ENCODE data around the gene IKZF2. TPM values are rescaled to one million over a fixed set of nuclear protein-coding genes. Genes with fewer than 3 reads are reported as not detected.

Gene IKZF2
- total RNA-seq, 1 experiment from 2014 or later, result 0.44 TPM

DNA sequence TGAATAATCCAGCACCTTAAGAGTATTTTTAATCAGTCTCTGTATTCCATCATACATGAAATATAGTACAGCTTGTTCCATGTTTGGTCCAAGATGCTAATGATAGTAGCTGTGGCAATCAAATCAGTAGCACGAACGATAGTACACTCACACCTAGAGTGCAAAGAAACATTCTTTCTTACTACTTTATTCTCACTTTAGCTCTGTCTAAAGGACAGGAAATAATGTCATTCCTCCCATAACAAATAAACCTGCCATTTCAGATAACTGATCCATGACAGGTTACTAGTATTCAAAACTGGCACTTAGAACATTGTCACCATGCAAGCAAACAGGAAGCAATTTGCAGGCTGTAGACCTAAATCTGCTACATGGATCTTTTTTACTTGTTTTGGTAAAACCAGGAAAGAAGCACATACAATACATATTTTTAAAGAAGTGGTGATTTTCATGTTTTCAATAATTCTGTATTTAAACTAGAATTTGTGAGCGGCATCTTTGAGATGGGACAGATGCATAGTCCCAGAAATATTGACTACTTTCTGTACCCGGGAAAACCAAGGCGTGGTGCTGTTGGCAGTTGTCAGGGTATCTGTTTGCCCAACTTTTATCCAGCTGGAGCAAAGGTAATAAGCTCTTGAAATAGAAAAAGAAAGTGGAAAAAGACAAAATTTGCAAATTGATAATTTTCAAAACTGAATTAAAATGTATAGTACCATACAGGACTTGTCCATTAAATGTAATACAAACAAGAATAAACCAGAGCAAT is 49.5 kb downstream of the IKZF2 start:
- no TSS peak for BruUV-seq (replicated peaks)
- in situ Hi-C loops (cut with HindIII; ENCODE audit: low pct_unique_long_range_greater_than_20kb, low sequenced_read_pairs) (no loop called here), intact Hi-C loops (cut with micrococcal nuclease; ENCODE audit: unreplicated experiment) (no loop called here)
- no peaks in the 10 kb centered on the region for H3K9me3 ChIP-seq (ENCODE audit: control insufficient read depth, insufficient read depth, low read depth, low read length)
- DNase-seq (ENCODE audit: low read depth, low spot score), result no peak
- H3K36me3 ChIP-seq (ENCODE audit: control insufficient read depth, insufficient read depth, low read length), result no peaks in the 10 kb centered on the region; the same call in 1 of the 2 replicates
- H3K4me3 ChIP-seq (ENCODE audit: low read depth in 2 of 2, low read length in 2 of 2), result no peak overlapping the region
- no peak overlapping the region for H3K27ac ChIP-seq (ENCODE audit: low read length)
- ChIA-PET POLR2A (no interaction called here), CTCF (no interaction called here)
- ATAC-seq, result no peak
- H3K27me3 ChIP-seq (ENCODE audit: control insufficient read depth, insufficient read depth, low read length), result no peaks in the 10 kb centered on the region
- H3K4me1 ChIP-seq (ENCODE audit: control insufficient read depth, insufficient read depth, low read length), result no peaks in the 10 kb centered on the region
- no peak for TF ChIP-seq POLR2AphosphoS5 (IDR thresholded peaks at IDR 0.05; ENCODE audit: low read depth, low read length)
- TF ChIP-seq, protein P1, sequence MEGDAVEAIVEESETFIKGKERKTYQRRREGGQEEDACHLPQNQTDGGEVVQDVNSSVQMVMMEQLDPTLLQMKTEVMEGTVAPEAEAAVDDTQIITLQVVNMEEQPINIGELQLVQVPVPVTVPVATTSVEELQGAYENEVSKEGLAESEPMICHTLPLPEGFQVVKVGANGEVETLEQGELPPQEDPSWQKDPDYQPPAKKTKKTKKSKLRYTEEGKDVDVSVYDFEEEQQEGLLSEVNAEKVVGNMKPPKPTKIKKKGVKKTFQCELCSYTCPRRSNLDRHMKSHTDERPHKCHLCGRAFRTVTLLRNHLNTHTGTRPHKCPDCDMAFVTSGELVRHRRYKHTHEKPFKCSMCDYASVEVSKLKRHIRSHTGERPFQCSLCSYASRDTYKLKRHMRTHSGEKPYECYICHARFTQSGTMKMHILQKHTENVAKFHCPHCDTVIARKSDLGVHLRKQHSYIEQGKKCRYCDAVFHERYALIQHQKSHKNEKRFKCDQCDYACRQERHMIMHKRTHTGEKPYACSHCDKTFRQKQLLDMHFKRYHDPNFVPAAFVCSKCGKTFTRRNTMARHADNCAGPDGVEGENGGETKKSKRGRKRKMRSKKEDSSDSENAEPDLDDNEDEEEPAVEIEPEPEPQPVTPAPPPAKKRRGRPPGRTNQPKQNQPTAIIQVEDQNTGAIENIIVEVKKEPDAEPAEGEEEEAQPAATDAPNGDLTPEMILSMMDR (IDR thresholded peaks at IDR 0.05), result no peak
- TF ChIP-seq, protein P2, sequence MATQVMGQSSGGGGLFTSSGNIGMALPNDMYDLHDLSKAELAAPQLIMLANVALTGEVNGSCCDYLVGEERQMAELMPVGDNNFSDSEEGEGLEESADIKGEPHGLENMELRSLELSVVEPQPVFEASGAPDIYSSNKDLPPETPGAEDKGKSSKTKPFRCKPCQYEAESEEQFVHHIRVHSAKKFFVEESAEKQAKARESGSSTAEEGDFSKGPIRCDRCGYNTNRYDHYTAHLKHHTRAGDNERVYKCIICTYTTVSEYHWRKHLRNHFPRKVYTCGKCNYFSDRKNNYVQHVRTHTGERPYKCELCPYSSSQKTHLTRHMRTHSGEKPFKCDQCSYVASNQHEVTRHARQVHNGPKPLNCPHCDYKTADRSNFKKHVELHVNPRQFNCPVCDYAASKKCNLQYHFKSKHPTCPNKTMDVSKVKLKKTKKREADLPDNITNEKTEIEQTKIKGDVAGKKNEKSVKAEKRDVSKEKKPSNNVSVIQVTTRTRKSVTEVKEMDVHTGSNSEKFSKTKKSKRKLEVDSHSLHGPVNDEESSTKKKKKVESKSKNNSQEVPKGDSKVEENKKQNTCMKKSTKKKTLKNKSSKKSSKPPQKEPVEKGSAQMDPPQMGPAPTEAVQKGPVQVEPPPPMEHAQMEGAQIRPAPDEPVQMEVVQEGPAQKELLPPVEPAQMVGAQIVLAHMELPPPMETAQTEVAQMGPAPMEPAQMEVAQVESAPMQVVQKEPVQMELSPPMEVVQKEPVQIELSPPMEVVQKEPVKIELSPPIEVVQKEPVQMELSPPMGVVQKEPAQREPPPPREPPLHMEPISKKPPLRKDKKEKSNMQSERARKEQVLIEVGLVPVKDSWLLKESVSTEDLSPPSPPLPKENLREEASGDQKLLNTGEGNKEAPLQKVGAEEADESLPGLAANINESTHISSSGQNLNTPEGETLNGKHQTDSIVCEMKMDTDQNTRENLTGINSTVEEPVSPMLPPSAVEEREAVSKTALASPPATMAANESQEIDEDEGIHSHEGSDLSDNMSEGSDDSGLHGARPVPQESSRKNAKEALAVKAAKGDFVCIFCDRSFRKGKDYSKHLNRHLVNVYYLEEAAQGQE (IDR thresholded peaks at IDR 0.05; ENCODE audit: insufficient read depth in 1 of 2, low read depth in 2 of 2, low read length in 1 of 2), result no peak
- TF ChIP-seq TCF7L2 (IDR thresholded peaks at IDR 0.05; ENCODE audit: low read depth, low read length), result no peak
- TF ChIP-seq SIN3A (IDR thresholded peaks at IDR 0.05; ENCODE audit: borderline replicate concordance, insufficient read depth, low read depth, low read length), result no peak

DNA sequence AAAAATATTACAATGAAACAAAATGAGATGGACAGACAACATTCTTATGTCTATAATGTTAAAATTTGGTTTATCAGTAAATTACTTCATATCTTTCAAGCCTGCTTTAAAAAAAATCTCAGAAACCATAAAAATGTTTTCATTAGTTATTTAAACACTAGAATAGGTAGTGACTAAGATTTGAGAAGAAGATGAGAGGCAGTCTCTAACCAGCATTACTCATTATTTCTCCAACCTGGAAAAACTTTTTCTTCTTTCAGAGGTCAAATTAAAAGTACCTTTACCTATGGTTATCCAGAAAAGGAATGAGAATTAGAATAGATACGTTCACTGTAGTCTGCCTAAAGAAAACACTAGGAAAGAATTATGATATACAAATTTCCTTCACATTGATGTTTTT is 50.3 kb downstream of the IKZF2 start:
- Histone ChIP-seq H3K4me3 (ENCODE audit: low read depth in 2 of 2, low read length in 2 of 2) (no peak overlapping the region), H3K4me1 (ENCODE audit: control insufficient read depth, insufficient read depth, low read length) (no peaks in the 10 kb centered on the region), H3K27ac (ENCODE audit: low read length) (no peak overlapping the region), H3K9me3 (ENCODE audit: control insufficient read depth, insufficient read depth, low read depth, low read length) (no peaks in the 10 kb centered on the region), H3K27me3 (ENCODE audit: control insufficient read depth, insufficient read depth, low read length) (no peaks in the 10 kb centered on the region), H3K36me3 (ENCODE audit: control insufficient read depth, insufficient read depth, low read length) (no peaks in the 10 kb centered on the region; the same call in 1 of the 2 replicates)
- ChIA-PET POLR2A (no interaction called here), CTCF (no interaction called here)
- intact Hi-C loops (cut with micrococcal nuclease; ENCODE audit: unreplicated experiment) (no loop called here), in situ Hi-C loops (cut with HindIII; ENCODE audit: low pct_unique_long_range_greater_than_20kb, low sequenced_read_pairs) (no loop called here)
- DNase-seq (ENCODE audit: low read depth, low spot score) (no peak), ATAC-seq (no peak)
- no TSS peak for BruUV-seq (replicated peaks)
- TF ChIP-seq, protein P1 (IDR thresholded peaks at IDR 0.05), result no peak
- TF ChIP-seq TCF7L2 (IDR thresholded peaks at IDR 0.05; ENCODE audit: low read depth, low read length) (no peak), SIN3A (IDR thresholded peaks at IDR 0.05; ENCODE audit: borderline replicate concordance, insufficient read depth, low read depth, low read length) (no peak), POLR2AphosphoS5 (IDR thresholded peaks at IDR 0.05; ENCODE audit: low read depth, low read length) (no peak)
- TF ChIP-seq, protein P2 (IDR thresholded peaks at IDR 0.05; ENCODE audit: insufficient read depth in 1 of 2, low read depth in 2 of 2, low read length in 1 of 2), result no peak
